ENCODE measurements around the gene NUP58. TPM values are rescaled to one million over a fixed set of nuclear protein-coding genes. Genes with fewer than 3 reads are reported as not detected.

The NUP58 gene
- total RNA-seq, 1 experiment from 2014 or later, result 101 TPM

- no peak for DNase-seq (ENCODE audit: low spot score)
- intact Hi-C loops (cut with micrococcal nuclease; ENCODE audit: unreplicated experiment), result no loop called here
- CTCF ChIA-PET, result no interaction called here
- Histone ChIP-seq H3K9me3 (ENCODE audit: low read depth, low read length, poor library complexity, severe bottlenecking) (no peaks in the 10 kb centered on the region), H3K27ac (ENCODE audit: low read depth, low read length, poor library complexity, severe bottlenecking) (no peak overlapping the region), H3K4me3 (ENCODE audit: low read depth, low read length, poor library complexity, severe bottlenecking) (no peak overlapping the region), H3K4me1 (ENCODE audit: insufficient read depth, low read length, poor library complexity, severe bottlenecking) (no peaks in the 10 kb centered on the region), H3K36me3 (ENCODE audit: insufficient read depth, low read length, poor library complexity, severe bottlenecking) (no peaks in the 10 kb centered on the region), H3K27me3 (replicated peaks; ENCODE audit: insufficient read depth, low read depth, low read length, poor library complexity) (no peaks in the 10 kb centered on the region)
- BruUV-seq (replicated peaks), result no TSS peak
- POLR2A ChIA-PET (ENCODE audit: low non-redundant PET), result no interaction called here
- TF ChIP-seq EZH2 (IDR thresholded peaks at IDR 0.05; ENCODE audit: borderline replicate concordance, low read depth, low read length, poor library complexity, severe bottlenecking), result no peak
- TF ChIP-seq CTCF (conservative IDR thresholded peaks at IDR 0.05; ENCODE audit: low read depth, low read length), result no peak
Observed at GRCh38 chr13:25365720-25366235, 64.4 kb downstream of the NUP58 start.

DNA sequence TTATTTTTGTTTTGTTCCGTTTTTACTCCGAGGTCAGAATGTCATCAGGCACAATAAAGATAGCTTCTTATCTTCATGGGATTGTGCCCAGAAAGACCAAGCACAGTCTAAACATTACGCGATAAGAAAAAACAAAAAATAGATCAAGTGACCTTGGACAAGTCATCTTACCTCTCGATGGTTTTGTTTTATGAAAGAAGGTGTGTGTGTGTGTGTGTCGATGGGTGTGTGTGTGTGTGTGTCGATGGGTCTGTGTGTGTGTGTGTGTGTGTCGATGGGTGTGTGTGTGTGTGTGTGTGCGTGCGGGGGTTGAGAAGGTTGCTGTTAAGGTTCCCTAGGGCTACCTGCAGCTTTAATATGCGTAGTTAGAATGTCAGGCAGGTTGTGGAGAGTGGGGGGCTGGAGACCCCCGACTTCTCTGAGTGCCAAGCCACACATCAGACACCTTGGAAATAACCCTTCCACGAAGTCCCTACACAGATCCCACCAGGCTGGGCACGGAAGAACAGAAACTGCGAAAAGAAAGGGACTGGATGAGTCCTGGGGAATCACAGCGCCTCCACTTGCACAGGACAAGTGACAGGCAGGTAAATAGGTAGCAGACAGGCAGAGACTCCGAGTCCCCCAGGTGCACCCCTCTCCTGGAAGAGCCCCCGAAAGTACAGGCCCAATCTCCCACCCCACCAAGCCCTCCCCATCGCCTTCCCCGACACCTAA lies 69.9 kb downstream of the NUP58 start:
- peak overlapping the region; percentile 58 for H3K4me3 ChIP-seq (ENCODE audit: low read depth, low read length, poor library complexity, severe bottlenecking)
- DNase-seq (ENCODE audit: low spot score), result no peak
- CTCF ChIA-PET, result no interaction called here
- TF ChIP-seq CTCF (conservative IDR thresholded peaks at IDR 0.05; ENCODE audit: low read depth, low read length), result no peak
- no peak for TF ChIP-seq EZH2 (IDR thresholded peaks at IDR 0.05; ENCODE audit: borderline replicate concordance, low read depth, low read length, poor library complexity, severe bottlenecking)
- POLR2A ChIA-PET (ENCODE audit: low non-redundant PET), result no interaction called here
- no peaks in the 10 kb centered on the region for H3K9me3 ChIP-seq (ENCODE audit: low read depth, low read length, poor library complexity, severe bottlenecking)
- H3K27me3 ChIP-seq (replicated peaks; ENCODE audit: insufficient read depth, low read depth, low read length, poor library complexity), result peaks cover 12% of the 10 kb centered on the region
- H3K27ac ChIP-seq (ENCODE audit: low read depth, low read length, poor library complexity, severe bottlenecking), result no peak overlapping the region
- BruUV-seq (replicated peaks), result no TSS peak
- peaks cover 5% of the 10 kb centered on the region for H3K4me1 ChIP-seq (ENCODE audit: insufficient read depth, low read length, poor library complexity, severe bottlenecking)
- H3K36me3 ChIP-seq (ENCODE audit: insufficient read depth, low read length, poor library complexity, severe bottlenecking), result no peaks in the 10 kb centered on the region
- intact Hi-C loops (cut with micrococcal nuclease; ENCODE audit: unreplicated experiment), result loop anchor here (10.0 kb wide), 2 partner anchors 137 to 287 kb away; no protein-coding TSS in a partner anchor

DNA sequence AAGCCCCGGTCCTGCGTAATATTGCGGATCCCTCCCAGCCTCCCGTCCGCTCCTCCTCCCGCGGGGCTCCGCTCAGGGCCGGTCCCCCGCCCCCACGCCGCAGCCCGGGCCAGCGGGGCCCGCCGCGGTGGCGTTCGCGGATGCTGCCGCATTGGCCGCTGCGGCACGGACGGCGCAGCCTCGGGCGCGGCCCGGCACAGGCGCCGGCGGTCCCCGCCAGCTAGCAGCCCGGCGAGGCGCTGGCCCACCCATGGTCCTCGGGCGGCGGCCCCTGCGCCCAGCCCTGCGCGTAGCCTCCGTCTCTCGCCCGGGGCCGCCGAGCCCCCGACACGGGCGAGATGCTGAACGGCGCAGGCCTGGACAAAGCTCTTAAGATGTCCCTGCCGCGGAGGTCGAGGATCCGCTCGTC lies 70.5 kb downstream of the NUP58 start, which contains the start of gene ATP8A2:
Gene ATP8A2 (plus strand): TSS at position 100 of the 409 bp plus-strand sequence. CDS start 239 bp downstream, at position 339.
- BruUV-seq (replicated peaks), result no TSS peak
- CTCF ChIA-PET, result no interaction called here
- H3K27ac ChIP-seq (ENCODE audit: low read depth, low read length, poor library complexity, severe bottlenecking), result no peak within 1 kb of the TSS

More for the DNA sequence above, 70.5 kb downstream of the NUP58 start, which contains the start of gene ATP8A2:
- peak within 1 kb of the TSS; percentile 58 for H3K4me3 ChIP-seq (ENCODE audit: low read depth, low read length, poor library complexity, severe bottlenecking)
- DNase-seq (ENCODE audit: low spot score), result peak; percentile 6
- no peaks in the 10 kb centered on the region for H3K36me3 ChIP-seq (ENCODE audit: insufficient read depth, low read length, poor library complexity, severe bottlenecking)
- intact Hi-C loops (cut with micrococcal nuclease; ENCODE audit: unreplicated experiment), result loop anchor here (10.0 kb wide), 2 partner anchors 137 to 287 kb away; no protein-coding TSS in a partner anchor
- H3K27me3 ChIP-seq (replicated peaks; ENCODE audit: insufficient read depth, low read depth, low read length, poor library complexity), result peaks cover 12% of the 10 kb centered on the region
- POLR2A ChIA-PET (ENCODE audit: low non-redundant PET), result no interaction called here
- H3K9me3 ChIP-seq (ENCODE audit: low read depth, low read length, poor library complexity, severe bottlenecking), result no peaks in the 10 kb centered on the region
- TF ChIP-seq EZH2 (IDR thresholded peaks at IDR 0.05; ENCODE audit: borderline replicate concordance, low read depth, low read length, poor library complexity, severe bottlenecking) (no peak), CTCF (conservative IDR thresholded peaks at IDR 0.05; ENCODE audit: low read depth, low read length) (no peak)
- peaks cover 5% of the 10 kb centered on the region for H3K4me1 ChIP-seq (ENCODE audit: insufficient read depth, low read length, poor library complexity, severe bottlenecking)
